ENCODE results near the gene ABCD4.

ABCD4 gene

DNA sequence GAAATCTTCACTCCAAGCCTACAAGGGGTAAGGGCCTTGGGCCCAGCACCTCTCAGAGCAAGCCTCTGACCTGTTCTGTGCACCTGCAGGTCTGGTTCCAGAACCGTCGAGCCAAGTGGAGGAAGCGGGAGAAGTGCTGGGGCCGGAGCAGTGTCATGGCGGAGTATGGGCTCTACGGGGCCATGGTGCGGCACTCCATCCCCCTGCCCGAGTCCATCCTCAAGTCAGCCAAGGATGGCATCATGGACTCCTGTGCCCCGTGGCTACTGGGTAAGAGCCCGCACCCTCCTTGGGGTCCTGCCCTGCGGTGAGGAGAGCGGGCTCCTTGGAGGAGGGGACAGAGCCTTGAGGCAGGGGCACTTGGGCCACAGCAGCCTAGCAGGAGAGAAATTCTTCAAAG is 43.2 kb downstream of the ABCD4 start:
- no peak for DNase-seq (ENCODE audit: low spot score)

DNA sequence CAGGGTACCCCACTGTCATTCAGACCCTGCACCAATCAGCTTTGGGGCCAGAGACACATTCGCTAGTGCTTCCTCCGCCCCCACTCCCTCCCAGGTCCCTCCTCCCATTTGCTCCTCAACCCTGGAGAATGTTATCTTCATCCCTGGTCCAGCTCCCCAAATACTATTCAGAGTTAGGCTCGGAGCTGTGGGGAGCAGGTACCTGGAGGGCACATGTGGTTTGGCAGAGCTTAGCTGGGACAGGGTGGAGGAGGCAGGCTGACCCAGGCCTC is 44.0 kb downstream of the ABCD4 start:
- DNase-seq (ENCODE audit: low spot score): no peak

DNA sequence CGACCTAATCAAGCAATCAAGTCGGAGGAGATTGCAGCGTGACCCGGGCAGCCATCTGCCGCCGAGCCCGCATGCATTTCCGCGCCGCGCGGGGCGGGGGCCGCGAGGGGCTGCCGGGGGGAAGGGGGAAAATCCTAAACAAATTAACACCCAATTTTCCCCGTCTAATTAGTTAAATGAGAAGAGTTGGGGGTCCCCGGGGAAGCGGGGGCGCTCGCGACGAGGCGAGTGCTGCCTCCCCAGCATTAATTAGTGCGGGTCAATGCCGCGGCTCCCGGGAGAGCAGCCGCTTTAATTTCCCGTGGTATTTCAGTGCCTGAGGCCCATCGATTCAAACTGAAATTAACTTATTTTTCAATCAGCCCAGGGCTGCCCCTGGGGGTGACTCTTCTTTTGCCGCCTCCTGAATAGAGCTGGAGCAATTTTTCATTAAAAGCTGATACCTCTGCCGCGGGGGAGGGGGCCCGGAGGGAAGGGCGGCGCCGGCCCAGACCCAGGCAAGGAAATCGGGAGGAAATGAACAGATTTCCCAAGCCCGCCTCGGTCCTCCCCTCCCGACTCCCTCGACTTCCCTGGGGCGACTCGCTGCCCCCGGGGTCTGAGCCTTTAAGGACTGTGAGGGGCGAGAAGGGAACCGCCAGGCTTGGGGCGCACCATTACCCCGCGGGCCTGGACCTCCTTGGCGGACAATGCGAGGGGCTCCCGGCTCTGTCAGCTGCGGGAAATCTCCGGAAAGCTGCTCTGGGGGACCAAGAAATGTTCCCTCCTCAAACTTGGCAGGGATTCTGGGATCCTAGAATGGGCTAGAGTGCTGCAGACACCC is 44.6 kb downstream of the ABCD4 start:
- DNase-seq (ENCODE audit: low spot score): peak; percentile 5

DNA sequence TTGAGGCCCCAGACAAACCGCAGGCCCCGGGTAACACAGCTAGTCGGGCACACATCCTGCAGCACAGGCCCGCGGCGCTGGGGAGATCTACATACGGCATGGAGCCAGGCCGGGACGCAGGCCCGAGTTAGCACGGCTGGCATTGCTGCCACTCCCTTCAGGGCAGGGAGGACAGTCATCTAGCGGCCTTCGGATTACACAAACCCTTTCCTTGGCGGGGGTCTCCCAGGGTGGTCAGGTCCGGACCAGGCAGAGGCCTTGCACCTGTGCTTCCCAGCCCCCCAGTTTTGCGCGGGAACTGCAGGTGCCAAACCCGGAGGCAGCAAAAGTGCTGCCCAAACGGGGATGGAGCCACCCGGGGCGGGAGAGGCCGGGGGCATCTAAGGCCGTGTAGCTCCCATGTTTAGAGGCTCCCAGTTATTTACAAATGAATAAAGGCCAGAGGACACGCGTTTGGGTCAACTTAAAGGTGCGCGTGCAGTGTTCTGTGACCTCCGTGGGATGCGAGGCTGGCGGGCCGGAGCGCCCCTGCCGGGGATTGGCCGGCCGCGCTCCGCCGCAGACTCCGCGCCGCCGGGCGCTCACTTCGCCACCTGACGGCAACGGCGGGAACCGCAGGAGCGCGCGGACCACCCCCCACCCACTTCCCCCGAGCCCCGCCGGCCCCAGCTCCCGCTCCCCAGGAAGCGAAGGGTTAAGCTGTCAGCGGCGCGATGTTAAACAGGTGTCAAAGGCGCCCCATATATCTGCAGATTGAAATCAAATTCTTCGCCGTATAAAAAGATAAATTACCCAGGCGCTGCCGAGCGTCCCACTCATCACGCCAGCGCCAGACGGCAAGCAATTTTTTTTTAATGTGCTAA is 45.4 kb downstream of the ABCD4 start:
- peak; percentile 53 for DNase-seq (ENCODE audit: low spot score)

DNA sequence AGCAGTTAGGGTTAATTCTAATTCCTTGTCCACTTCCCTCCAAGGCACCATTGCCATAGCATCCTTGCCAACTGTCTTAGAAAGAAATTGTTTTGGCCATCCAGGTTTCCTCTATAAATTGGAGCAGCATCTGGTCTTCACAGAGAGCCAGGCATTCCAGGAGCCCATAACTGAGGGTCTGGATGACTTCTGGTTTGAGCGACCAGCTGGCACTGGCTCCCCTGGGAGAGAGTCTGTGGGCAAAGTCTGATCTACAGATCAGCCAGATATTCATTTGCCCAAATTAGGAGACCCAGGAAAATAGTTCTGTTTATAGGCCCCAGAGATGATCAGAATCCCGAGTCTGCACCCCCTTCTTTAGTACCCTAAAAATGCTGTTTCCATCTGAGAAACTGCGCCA is 47.5 kb downstream of the ABCD4 start:
- DNase-seq (ENCODE audit: low spot score): no peak

DNA sequence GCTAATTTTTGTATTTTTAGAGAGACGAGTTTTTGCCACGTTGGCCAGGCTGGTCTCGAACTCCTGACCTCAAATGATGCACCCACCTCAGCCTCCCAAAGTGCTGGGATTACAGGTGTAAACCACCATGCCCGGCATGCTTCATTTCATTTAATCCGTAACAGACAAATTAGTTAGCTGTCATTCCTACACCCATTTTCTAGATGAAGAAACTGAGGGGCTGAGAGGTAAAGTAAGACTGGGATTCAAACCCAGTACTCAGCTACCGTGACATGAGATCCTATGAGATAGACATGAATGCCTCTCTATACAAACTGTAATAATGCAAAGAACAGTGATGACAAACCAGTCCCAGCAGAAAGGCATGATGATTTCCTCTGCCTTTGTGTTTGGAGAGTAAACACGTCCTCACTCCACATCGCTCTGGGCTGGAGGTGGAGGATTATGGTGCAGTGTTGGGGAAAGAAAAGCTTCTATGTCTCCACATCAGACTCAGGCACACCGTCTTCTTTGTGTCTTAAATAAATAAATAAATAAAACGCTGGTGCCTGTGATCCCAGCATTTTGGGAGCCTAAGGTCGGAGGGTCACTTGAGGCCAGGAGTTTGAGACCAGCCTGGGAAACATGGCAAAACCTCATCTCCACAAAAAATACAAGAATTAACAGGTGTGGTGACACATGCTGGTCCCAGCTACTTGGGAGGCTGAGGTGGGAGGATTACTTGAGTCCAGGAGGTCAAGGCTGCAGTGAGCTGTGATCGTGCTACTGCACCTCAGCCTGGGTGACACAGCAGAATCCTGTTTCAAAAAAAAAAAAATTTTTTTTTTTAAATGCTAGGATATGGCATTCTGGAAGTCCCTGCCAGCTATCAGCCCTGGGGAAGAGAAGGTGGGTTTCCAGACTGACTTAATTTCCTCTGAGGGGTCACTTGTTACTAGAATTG is 53.0 kb downstream of the ABCD4 start:
- DNase-seq (ENCODE audit: low spot score): no peak

DNA sequence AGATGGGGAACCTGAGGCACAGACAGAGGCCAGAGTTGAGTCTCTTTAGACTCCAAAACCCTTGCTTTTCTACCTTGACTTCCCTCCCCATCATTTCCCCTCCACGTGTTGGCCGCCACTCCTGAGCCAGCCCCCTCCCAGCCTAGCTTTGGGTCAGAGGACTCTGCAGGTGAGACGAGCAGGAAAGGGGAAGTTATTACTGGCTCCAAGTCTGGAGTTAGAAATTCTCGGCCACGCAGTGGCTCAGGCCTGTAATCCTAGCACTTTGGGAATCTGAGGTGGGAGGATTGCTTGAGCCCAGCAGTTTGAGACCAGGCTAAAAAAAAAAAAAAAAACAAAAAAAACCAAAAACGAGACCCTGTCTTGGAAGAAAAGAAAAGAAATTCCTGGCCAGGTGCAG is 54.7 kb downstream of the ABCD4 start:
- DNase-seq (ENCODE audit: low spot score): no peak

DNA sequence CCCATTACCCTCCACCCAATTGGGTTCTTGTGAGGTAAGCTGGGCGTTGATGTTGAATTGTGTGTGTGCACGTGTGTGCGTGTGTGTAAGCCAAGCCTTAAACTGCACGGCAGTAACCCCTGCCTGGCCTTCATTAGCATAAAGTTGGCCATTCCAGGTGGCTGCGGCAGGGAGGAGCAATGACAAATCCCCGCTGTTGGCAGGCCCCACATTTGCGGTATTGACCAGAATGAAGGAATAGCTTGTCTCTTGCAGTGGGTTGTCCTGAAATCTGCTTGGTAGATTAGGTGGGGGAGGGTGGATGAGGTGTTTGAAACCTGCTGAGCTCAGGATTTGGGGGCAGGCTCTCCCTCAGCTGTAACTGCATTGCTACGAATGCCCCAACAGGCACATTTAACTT is 56.2 kb downstream of the ABCD4 start:
- DNase-seq (ENCODE audit: low spot score): no peak

DNA sequence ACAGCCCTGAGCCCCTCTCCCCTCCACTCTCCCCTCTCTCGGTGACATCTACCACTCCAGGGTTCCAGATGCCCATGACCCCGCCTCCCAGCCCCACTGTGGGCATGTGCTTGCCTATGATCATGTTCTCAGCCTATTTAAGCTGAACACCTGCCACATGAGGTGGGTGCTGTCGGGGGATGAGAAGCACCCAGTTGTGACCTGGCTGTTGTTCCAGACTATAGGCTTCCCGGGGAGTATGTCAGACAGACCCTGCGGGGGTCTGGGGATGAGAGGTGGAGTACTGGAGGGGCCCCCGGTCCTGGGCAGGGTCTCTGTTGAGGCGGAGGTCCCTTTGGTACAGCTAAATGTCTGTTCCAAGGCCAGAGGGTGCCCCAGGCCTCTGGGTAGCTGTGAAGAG is 57.4 kb downstream of the ABCD4 start:
- DNase-seq (ENCODE audit: low spot score): no peak

- DNase-seq (ENCODE audit: low spot score): no peak
Observed at GRCh38 chr14:74244115-74244514, 58.6 kb downstream of the ABCD4 start.

- DNase-seq (ENCODE audit: low spot score): no peak
Observed at GRCh38 chr14:74243051-74243450, 59.7 kb downstream of the ABCD4 start.

- DNase-seq (ENCODE audit: low spot score): no peak
Observed at GRCh38 chr14:74242780-74243042, 60.0 kb downstream of the ABCD4 start.

GRCh38 chr14:74242021-74242779 is 60.5 kb downstream of the ABCD4 start:
- no peak for DNase-seq (ENCODE audit: low spot score)

DNA sequence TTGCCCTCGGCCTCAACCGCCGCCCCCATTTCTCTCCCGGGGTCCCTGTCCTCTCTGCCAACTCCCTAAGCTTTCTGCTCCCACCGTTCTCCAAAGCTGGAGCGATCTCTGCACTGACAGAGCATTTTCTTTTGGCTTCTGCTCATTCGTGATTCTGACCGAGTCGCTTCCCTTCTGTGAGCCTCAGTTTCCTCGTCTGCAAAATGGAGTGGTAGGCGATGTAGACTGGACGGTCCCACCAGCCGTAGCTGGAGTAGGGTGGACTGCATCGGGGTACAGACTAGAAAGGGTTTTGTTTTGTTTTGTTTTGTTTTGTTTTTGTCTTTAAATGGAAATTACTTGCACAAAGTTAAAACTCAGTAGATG is 61.1 kb downstream of the ABCD4 start:
- DNase-seq (ENCODE audit: low spot score): no peak

- no peak for DNase-seq (ENCODE audit: low spot score)
Observed at GRCh38 chr14:74240794-74241651, 61.7 kb downstream of the ABCD4 start.

- DNase-seq (ENCODE audit: low spot score): no peak
Observed at GRCh38 chr14:74239848-74240793, 62.6 kb downstream of the ABCD4 start.

GRCh38 chr14:74238974-74239847 is 63.5 kb downstream of the ABCD4 start, which contains the start of gene VSX2:
TSS of gene VSX2 (plus strand) at chr14:74239449. CDS start at chr14:74239562, 113 bp downstream.
- no peak for DNase-seq (ENCODE audit: low spot score)

- DNase-seq (ENCODE audit: low spot score): no peak
Observed at GRCh38 chr14:74237441-74237840, 65.3 kb downstream of the ABCD4 start.

All from activated CD4-positive, alpha-beta T cell treated with anti-CD3 and anti-CD28 coated beads, Interleukin-2, Interleukin-4, amounts not matched to agents 100 ng/mL and 50 ng/mL, durations not matched to agents 16 hours and 8 hours (primary cell).